Muscle of back (tissue), 13 donors: ENCODE results near the gene CAMKK1. TPM values are rescaled to one million over a fixed set of nuclear protein-coding genes. Genes with fewer than 3 reads are reported as not detected.

ENCODE experiments used
- DNase-seq, 3 donors: peaks; one replicate each; pipeline versions ENCODE4 v3.0.0 to v3.0.0-alpha.2; 2013
- long read RNA-seq, 9 donors: transcript quantifications; one replicate each; lab custom pipeline, GENCODE V29; 2026
- polyA plus RNA-seq, 10 donors: library from polyadenylated mRNA; unstranded; fragments of 120-200 nt; gene quantifications; one replicate each; pipeline ENCODE4 v1.2.1, GENCODE V29; 2013; ENCODE audit not compliant: insufficient read length in 10 of 10

Gene CAMKK1
- 1 to 10 TPM; 5.4 to 7.5 (median 6.7) TPM for polyA plus RNA-seq
- long read RNA-seq, donor 1, partial matches to known transcripts = 0 of 1 reads
- long read RNA-seq, donor 1, other reads (novel, unspliced or antisense) = 0 of 1 reads
- long read RNA-seq, donor 2 = 0 reads
- long read RNA-seq, donor 3 = 0 reads
- long read RNA-seq, donor 4 = 0 reads
- long read RNA-seq, donor 5 = 0 reads
- long read RNA-seq, donor 6 = 0 reads
- long read RNA-seq, donor 7 = 0 reads
- long read RNA-seq, donor 8 = 0 reads
- long read RNA-seq, donor 9 = 0 reads

GRCh38 chr17:3893003-3893719 is at the start of gene CAMKK1:
TSS of gene CAMKK1 (minus strand) at chr17:3893053. CDS start at chr17:3885687, 7,366 bp downstream.
- DNase-seq = peak; percentile 89 to 96 (median 92)

- DNase-seq = no peak
Measured at GRCh38 chr17:3940965-3941698, 48.3 kb upstream of the CAMKK1 start.

GRCh38 chr17:3937359-3937758 is 44.5 kb upstream of the CAMKK1 start:
- no peak for DNase-seq

GRCh38 chr17:3935825-3936355 is 43.0 kb upstream of the CAMKK1 start:
- DNase-seq = no peak

- peak; percentile 53 to 80 (median 65) for DNase-seq
Measured at GRCh38 chr17:3935140-3935542, 42.3 kb upstream of the CAMKK1 start.

GRCh38 chr17:3929764-3930163 is 36.9 kb upstream of the CAMKK1 start:
- no peak for DNase-seq

- no peak for DNase-seq
Measured at GRCh38 chr17:3929181-3929580, 36.3 kb upstream of the CAMKK1 start.

GRCh38 chr17:3928406-3928805 is 35.6 kb upstream of the CAMKK1 start:
- no peak for DNase-seq

- peak in 1 of 3 donors; percentile 29 for DNase-seq
Measured at GRCh38 chr17:3927628-3928340, 34.9 kb upstream of the CAMKK1 start.

- no peak for DNase-seq
Measured at GRCh38 chr17:3926860-3927627, 34.2 kb upstream of the CAMKK1 start.

- DNase-seq = no peak
Measured at GRCh38 chr17:3925684-3926485, 33.0 kb upstream of the CAMKK1 start.

GRCh38 chr17:3924512-3925350 is 31.9 kb upstream of the CAMKK1 start:
- no peak for DNase-seq

- DNase-seq = no peak
Measured at GRCh38 chr17:3923466-3924190, 30.8 kb upstream of the CAMKK1 start.

- DNase-seq = no peak
Measured at GRCh38 chr17:3922765-3923164, 29.9 kb upstream of the CAMKK1 start.

- no peak for DNase-seq
Measured at GRCh38 chr17:3921502-3922319, 28.9 kb upstream of the CAMKK1 start.

- no peak for DNase-seq
Measured at GRCh38 chr17:3921006-3921405, 28.2 kb upstream of the CAMKK1 start.

GRCh38 chr17:3919123-3919624 is 26.3 kb upstream of the CAMKK1 start:
- no peak for DNase-seq
